ENCODE data around the gene NOLC1. TPM values are rescaled to one million over a fixed set of nuclear protein-coding genes. Genes with fewer than 3 reads are reported as not detected.

NOLC1 gene
- total RNA-seq, 2 donors from 2014 or later: 98.9 to 172 TPM

DNA sequence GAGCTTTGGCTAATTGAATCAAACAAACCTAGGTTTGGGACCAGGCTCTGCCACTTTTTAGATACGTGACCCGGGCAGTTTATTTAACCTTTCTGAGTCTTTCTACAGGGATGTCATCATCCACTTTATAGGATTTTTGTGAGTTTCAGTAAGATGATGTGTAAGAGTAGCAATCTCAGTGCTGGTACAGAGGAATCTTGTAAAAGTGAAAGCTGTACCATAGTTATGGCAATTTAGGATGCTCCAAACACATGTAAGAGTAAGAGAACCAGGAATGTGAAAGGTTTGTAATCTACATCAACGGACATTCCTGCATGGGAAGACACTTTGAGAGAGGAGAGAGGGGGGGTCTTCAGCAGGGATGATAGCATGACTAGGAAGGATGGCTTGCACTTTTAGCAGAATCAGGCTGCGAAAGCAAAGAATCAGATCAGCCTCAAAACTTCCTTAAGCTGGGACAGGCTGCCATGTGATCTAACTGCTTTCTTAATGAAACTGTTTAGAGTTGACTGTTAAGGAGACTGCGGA lies 968 bp downstream of the NOLC1 start:
- ATAC-seq: no peak
- no peaks in the 10 kb centered on the region for H3K27me3 Mint-ChIP-seq
- no peak for DNase-seq (ENCODE audit: low spot score)
- peak overlapping the region; percentile 93 to 95 for H3K27ac Mint-ChIP-seq
- H3K36me3 Mint-ChIP-seq: peaks cover 33% of the 10 kb centered on the region
- H3K4me1 Mint-ChIP-seq (ENCODE audit: low read depth in 2 of 2): peaks cover 36 to 38% of the 10 kb centered on the region in 2 donors
- H3K9me3 Mint-ChIP-seq: no peaks in the 10 kb centered on the region
- peak overlapping the region; percentile 96 for H3K4me3 Mint-ChIP-seq

DNA sequence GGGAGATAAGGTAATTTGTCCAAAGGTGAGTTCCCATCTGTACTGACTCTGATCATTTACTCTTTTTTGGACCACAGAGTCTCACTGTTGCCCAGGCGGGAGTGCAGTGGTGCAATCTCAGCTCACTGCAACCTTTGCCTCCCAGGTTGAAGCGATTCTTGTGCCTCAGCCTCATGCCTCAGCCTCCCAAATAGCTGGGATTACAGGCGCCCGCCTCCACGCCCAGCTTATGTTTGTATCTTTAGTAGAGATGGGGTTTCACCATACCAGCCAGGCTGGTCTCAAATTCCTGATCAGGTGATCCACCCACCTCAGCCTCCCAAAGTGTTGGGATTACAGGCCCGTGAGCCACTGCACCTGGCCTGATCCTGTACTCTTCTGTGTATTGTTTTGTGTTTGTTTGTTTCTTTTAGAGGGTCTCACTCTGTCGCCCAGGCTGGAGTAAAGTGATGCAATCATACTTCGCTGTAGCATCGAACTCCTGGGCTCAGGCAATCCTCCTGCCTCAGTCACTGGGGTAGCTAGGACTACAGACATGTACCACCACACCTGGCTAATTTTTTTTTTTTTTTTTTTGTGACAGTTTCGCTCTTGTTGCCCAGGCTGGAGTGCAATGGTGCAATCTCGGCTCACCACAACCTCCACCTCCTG lies 2.4 kb downstream of the NOLC1 start:
- DNase-seq (ENCODE audit: low spot score): no peak
- peaks cover 36 to 38% of the 10 kb centered on the region in 2 donors for H3K4me1 Mint-ChIP-seq (ENCODE audit: low read depth in 2 of 2)
- H3K27me3 Mint-ChIP-seq: no peaks in the 10 kb centered on the region
- H3K27ac Mint-ChIP-seq: peak overlapping the region; percentile 37 to 48
- peaks cover 39% of the 10 kb centered on the region for H3K36me3 Mint-ChIP-seq
- ATAC-seq: no peak
- H3K4me3 Mint-ChIP-seq: peak overlapping the region; percentile 63
- H3K9me3 Mint-ChIP-seq: no peaks in the 10 kb centered on the region

DNA sequence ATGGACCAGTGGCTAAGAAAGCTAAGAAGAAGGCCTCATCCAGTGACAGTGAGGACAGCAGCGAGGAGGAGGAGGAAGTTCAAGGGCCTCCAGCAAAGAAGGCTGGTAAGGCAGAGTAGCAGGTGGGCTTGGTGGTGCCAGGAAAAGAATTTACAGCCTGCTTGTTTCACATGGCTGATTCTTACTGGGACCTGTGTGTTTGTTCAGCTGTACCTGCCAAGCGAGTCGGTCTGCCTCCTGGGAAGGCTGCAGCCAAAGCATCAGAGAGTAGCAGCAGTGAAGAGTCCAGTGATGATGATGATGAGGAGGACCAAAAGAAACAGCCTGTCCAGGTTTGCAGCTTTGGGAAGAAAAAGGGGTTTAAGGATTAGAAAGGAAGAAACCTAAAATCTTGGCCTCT lies 5.0 kb downstream of the NOLC1 start:
- Mint-ChIP-seq H3K4me1 (ENCODE audit: low read depth in 2 of 2) (peaks cover 26 to 28% of the 10 kb centered on the region in 2 donors), H3K36me3 (peaks cover 49% of the 10 kb centered on the region), H3K4me3 (no peak overlapping the region), H3K9me3 (no peaks in the 10 kb centered on the region), H3K27me3 (no peaks in the 10 kb centered on the region), H3K27ac (no peak overlapping the region)
- no peak for ATAC-seq
- no peak for DNase-seq (ENCODE audit: low spot score)

DNA sequence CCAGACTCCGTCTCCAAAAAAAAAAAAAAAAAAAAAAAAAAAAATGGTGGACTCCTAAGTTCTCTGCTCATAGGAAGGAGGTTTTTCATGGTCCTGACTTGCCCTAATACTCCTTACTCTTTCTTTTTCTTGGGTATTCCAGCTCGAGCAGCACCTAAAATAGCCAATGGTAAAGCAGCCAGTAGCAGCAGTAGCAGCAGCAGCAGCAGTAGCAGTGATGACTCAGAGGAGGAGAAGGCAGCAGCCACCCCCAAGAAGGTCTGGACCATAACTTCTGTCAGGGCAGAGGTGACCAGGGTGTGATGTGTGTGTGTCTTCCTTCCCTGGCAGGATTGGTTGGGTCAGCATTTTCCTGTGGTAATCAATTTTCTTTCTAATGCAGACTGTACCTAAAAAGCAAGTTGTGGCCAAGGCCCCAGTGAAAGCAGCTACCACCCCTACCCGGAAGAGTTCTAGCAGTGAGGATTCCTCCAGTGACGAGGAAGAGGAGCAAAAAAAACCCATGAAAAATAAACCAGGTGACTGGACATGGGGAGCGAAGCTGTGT lies 6.9 kb downstream of the NOLC1 start:
- H3K4me3 Mint-ChIP-seq: no peak overlapping the region
- DNase-seq (ENCODE audit: low spot score): no peak
- H3K27me3 Mint-ChIP-seq: no peaks in the 10 kb centered on the region
- H3K4me1 Mint-ChIP-seq (ENCODE audit: low read depth in 2 of 2): peaks cover 13 to 14% of the 10 kb centered on the region in 2 donors
- H3K27ac Mint-ChIP-seq: no peak overlapping the region
- no peak for ATAC-seq
- H3K9me3 Mint-ChIP-seq: no peaks in the 10 kb centered on the region
- peaks cover 46% of the 10 kb centered on the region for H3K36me3 Mint-ChIP-seq

DNA sequence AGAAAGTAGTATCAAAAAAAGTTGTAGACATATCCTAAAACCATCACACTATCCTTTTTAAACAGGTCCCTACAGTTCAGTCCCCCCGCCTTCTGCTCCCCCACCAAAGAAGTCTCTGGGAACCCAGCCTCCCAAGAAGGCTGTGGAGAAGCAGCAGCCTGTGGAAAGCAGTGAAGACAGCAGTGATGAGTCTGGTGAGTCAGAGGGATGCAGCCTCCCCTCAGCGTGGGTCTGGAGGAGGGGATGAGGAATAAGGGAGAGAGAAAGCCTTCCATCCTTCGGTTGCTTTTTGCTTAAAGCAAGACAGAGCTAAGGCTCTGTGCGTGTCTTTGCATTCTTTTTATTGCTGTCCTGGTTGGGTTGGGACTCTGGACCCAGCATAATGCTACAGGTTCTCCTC lies 7.6 kb downstream of the NOLC1 start:
- Mint-ChIP-seq H3K27ac (peak overlapping the region in 1 of 2 donors; percentile 51), H3K27me3 (no peaks in the 10 kb centered on the region), H3K4me1 (ENCODE audit: low read depth in 2 of 2) (peaks cover 9 to 13% of the 10 kb centered on the region in 2 donors), H3K36me3 (peaks cover 46% of the 10 kb centered on the region), H3K9me3 (no peaks in the 10 kb centered on the region), H3K4me3 (no peak overlapping the region)
- no peak for ATAC-seq
- DNase-seq (ENCODE audit: low spot score): no peak

DNA sequence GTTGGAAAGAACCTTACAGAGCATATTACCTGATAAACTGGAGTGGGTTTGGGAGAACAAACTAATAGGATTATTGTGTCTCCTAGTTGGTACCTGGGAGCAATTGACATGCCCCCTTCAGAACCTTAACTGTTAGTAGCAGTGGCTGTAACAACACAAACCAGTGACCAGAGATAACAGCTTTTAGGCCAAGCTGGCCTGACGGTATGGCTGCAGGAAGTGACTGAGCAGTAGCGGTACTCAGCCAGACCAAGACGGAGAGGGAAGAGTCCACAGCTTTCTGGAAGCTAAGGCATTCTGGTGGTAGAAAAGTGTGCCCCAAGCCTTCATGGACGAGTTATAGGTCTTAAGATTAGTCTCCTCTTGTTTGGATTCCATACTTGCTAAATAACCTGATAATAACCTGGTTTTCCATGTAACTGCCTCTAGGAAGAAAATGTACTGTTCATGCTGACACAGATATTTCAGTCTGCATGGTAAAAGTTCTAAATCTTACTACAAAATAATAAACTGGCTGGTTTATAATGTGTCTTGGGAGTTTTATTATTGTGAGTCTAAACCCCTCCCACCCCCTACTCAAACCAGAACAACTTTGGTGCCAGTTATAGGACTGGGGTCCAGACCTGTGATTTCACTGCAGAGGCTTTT lies 11.3 kb downstream of the NOLC1 start:
- DNase-seq (ENCODE audit: low spot score) (no peak), ATAC-seq (no peak)
- Mint-ChIP-seq H3K36me3 (peaks cover 31% of the 10 kb centered on the region), H3K27ac (peak overlapping the region in 1 of 2 donors; percentile 47), H3K27me3 (no peaks in the 10 kb centered on the region), H3K4me1 (ENCODE audit: low read depth in 2 of 2) (peaks cover 3 to 5% of the 10 kb centered on the region in 2 donors), H3K4me3 (no peak overlapping the region), H3K9me3 (no peaks in the 10 kb centered on the region)

DNA sequence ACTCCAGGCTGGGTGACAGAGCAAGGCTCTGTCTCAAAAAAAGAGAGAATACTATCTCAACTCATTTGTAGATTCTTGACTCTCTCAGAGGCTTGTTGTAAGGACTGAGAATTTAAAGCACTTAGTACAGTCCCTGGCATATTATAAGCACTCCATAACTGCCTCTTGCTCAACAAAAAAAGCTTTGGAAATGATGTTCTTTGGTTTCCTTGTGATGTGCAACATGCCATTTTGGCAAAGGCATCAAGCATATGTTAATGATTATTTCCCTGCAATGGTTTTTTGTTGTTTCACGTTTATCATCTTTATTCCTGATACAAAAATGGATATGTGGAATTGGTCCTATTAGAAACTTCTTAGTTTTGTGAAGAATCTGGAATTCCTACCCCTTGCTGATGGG lies 15.7 kb downstream of the NOLC1 start:
- Mint-ChIP-seq H3K4me3 (no peak overlapping the region), H3K36me3 (peaks cover 5% of the 10 kb centered on the region)

DNA sequence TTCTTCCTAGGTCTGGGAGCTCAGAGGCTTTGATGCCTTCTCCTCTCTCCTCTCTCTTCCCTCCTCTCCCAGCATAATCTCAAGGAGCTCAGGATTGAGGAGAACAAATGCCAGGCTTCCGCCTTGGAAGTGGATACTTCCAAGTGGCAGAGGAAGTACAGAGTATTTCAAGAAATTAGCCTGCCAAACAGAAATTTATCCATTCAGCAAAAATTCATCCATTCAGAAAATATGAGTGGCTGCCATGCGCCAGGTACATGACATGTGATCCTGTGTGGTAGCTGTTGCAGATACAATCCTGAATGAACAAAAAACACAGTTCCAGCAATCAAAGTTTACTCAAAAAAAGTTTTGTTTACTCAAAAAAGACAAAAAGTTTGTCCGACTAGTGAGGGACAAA lies 18.4 kb downstream of the NOLC1 start:
- no peak for DNase-seq (ENCODE audit: low spot score)
- Mint-ChIP-seq H3K36me3 (no peaks in the 10 kb centered on the region), H3K27ac (no peak overlapping the region)

More for the DNA sequence above, 15.7 kb downstream of the NOLC1 start:
- no peak overlapping the region for H3K27ac Mint-ChIP-seq
- no peak for DNase-seq (ENCODE audit: low spot score)
- no peaks in the 10 kb centered on the region for H3K9me3 Mint-ChIP-seq
- H3K4me1 Mint-ChIP-seq (ENCODE audit: low read depth in 2 of 2): peaks cover 0 to 5% of the 10 kb centered on the region in 2 donors
- no peak for ATAC-seq
- no peaks in the 10 kb centered on the region for H3K27me3 Mint-ChIP-seq

DNA sequence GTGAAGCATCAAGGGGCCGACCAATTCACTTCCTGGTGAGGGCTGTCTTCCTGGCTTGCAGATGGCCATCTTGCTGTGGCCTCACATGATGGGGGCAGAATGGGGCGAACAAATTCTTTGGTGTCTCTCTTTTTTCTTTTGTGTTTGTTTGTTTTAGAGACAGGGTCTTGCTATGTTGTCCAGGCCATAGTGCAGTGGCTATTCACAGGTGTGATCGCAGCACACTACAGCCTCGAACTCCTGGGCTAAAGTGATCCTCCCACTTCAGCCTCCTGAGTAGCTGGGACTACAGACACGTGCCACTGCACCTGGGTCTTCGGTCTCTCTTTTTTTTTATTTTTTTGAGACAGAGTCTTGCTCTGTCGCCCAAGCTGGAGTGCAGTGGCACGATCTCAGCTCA lies 20.1 kb downstream of the NOLC1 start:
- Mint-ChIP-seq H3K9me3 (no peaks in the 10 kb centered on the region), H3K27ac (no peak overlapping the region), H3K36me3 (no peaks in the 10 kb centered on the region), H3K4me1 (ENCODE audit: low read depth in 2 of 2) (peaks cover 0 to 5% of the 10 kb centered on the region in 2 donors), H3K27me3 (peaks cover 0 to 7% of the 10 kb centered on the region in 2 donors), H3K4me3 (no peak overlapping the region)
- DNase-seq (ENCODE audit: low spot score) (no peak), ATAC-seq (no peak)

More for the DNA sequence above, 18.4 kb downstream of the NOLC1 start:
- Mint-ChIP-seq H3K9me3 (no peaks in the 10 kb centered on the region), H3K4me1 (ENCODE audit: low read depth in 2 of 2) (peaks cover 0 to 5% of the 10 kb centered on the region in 2 donors), H3K4me3 (no peak overlapping the region), H3K27me3 (peaks cover 0 to 5% of the 10 kb centered on the region in 2 donors)
- no peak for ATAC-seq

DNA sequence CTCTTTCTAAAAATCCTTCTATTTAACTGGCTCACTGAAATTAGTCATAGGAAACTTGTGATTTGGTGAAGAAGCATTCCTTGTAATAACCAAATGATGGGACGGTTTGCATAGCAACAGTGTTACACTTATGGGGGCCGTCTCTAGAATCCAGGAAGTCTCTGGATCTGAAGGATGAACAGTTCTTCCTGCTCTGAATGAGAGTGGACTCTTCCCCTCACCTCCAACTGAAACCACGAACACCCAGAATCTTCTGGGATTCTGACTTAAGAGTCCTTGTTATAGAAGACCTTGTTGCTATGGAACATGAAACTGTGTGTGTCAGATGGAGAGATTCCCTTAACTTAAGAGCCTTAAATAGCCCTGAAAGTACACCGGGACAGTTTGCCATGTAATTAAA lies 23.2 kb downstream of the NOLC1 start:
- no peak for DNase-seq (ENCODE audit: low spot score)
- no peaks in the 10 kb centered on the region for H3K4me1 Mint-ChIP-seq (ENCODE audit: low read depth in 2 of 2)
- ATAC-seq: no peak
- no peak overlapping the region for H3K4me3 Mint-ChIP-seq
- peaks cover 0 to 10% of the 10 kb centered on the region in 2 donors for H3K27me3 Mint-ChIP-seq
- no peaks in the 10 kb centered on the region for H3K9me3 Mint-ChIP-seq
- no peaks in the 10 kb centered on the region for H3K36me3 Mint-ChIP-seq
- no peak overlapping the region for H3K27ac Mint-ChIP-seq

DNA sequence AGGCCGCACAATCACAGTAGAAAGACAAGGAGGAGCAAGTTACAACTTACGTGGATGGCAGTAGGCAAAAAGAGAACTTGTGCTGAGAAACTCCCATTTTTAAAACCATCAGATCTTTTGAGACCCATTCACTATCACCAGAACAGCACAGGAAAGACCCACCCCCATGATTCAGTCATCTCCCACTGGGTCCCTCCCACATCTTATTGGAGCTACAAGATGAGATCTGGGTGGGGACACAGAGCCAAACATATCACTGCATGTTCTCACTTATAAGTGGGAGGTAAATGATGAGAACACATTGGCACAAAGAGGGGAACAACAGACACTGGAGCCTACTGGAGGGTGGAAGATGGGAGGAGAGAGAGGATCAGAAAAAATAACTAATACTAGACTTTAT lies 32.4 kb downstream of the NOLC1 start:
- ATAC-seq (no peak), DNase-seq (ENCODE audit: low spot score) (no peak)
- Mint-ChIP-seq H3K4me3 (no peak overlapping the region), H3K4me1 (ENCODE audit: low read depth in 2 of 2) (peaks cover 9 to 11% of the 10 kb centered on the region in 2 donors), H3K9me3 (no peaks in the 10 kb centered on the region), H3K36me3 (no peaks in the 10 kb centered on the region), H3K27me3 (peaks cover 0 to 4% of the 10 kb centered on the region in 2 donors), H3K27ac (no peak overlapping the region)

DNA sequence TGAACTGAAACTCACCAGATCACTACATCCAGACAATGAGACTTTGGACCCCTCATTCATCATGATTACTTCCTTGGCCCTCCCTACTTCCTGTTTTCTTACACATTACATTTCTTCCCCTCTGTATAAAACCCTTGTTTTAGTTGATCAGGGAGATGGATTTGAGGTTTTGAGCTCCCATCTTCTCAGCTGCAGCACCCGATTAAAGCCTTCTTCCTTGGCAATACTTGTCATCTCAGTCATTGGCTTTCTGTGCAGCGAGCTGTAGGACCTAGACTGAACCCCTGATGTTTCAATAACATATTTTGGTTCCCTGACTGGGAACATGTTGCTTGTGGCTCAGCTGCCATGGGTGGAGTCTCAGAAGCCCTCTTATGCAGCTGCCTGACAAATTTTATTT lies 33.1 kb downstream of the NOLC1 start:
- Mint-ChIP-seq H3K27ac (no peak overlapping the region), H3K4me1 (ENCODE audit: low read depth in 2 of 2) (peaks cover 10 to 12% of the 10 kb centered on the region in 2 donors), H3K27me3 (peaks cover 0 to 4% of the 10 kb centered on the region in 2 donors), H3K9me3 (no peaks in the 10 kb centered on the region), H3K36me3 (no peaks in the 10 kb centered on the region), H3K4me3 (no peak overlapping the region)
- ATAC-seq: no peak
- no peak for DNase-seq (ENCODE audit: low spot score)

DNA sequence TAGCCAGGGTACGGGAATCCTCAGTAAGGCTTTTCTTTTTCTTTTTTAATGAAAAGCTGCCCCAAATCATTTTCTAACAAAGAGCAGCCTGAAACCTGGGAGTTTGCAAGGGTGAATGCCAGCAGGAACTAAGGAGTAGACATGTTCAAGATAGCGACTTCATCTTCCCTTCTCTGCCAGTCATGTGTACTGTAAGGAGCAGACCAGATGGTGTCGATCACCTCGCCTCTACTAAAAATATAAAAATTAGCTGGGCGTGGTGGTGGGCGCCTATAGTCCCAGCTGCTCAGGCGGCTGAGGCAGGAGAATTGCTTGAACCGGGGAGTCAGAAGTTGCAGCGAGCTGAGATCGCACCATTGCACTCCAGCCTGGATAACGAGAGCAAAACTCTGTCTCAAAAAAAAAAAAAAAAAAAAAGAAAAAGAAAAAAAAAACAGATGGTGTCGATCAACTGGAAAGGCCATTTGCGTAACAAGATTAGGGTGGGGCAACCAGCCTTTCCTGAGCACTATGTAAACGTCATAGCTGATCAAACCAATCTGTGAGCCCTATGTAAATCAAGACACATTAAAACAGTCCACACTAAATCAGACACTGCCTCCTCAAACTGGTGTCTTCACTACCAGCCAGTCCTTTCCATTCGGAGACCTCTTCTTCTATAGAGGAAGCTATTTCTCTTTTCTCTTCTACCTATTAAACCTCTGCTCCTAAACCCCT lies 33.8 kb downstream of the NOLC1 start:
- Mint-ChIP-seq H3K4me1 (ENCODE audit: low read depth in 2 of 2) (peaks cover 10 to 12% of the 10 kb centered on the region in 2 donors), H3K27ac (peak overlapping the region in 1 of 2 donors; percentile 15), H3K9me3 (no peaks in the 10 kb centered on the region), H3K27me3 (peaks cover 0 to under 1% of the 10 kb centered on the region in 2 donors), H3K36me3 (no peaks in the 10 kb centered on the region), H3K4me3 (no peak overlapping the region)
- ATAC-seq (no peak), DNase-seq (ENCODE audit: low spot score) (no peak)

All from natural killer cell treated with Interleukin-12 subunit alpha and Interleukin-12 subunit beta and Interleukin-15 and Interleukin-18, amount 100 ng/mL, for 72 hours (primary cell).